GM10266 (cell line): Measurements from ENCODE around the gene CDC37.
"Not testable (repeated sequence)": the region's sequence is repeated elsewhere in the genome, so short reads cannot be mapped to it uniquely, and the experiment has no call there.

ENCODE experiments used
- DNase-seq: peaks from one replicate; pipeline ENCODE4 v3.0.0; 2012; ENCODE audit errors: extremely low spot score
- TF ChIP-seq, protein P1 (sequence below): IDR thresholded peaks from 2 replicates; pipeline ENCODE4 v1.5.1; 2012; ENCODE audit warnings: mild to moderate bottlenecking, low read depth; ENCODE audit not compliant: control insufficient read depth, insufficient read depth; ENCODE audit errors: missing control alignments

Gene CDC37

GRCh38 chr19:10378124-10378523, 25.2 kb downstream of the CDC37 start:
- DNase-seq, result no peak
- TF ChIP-seq, protein P1, sequence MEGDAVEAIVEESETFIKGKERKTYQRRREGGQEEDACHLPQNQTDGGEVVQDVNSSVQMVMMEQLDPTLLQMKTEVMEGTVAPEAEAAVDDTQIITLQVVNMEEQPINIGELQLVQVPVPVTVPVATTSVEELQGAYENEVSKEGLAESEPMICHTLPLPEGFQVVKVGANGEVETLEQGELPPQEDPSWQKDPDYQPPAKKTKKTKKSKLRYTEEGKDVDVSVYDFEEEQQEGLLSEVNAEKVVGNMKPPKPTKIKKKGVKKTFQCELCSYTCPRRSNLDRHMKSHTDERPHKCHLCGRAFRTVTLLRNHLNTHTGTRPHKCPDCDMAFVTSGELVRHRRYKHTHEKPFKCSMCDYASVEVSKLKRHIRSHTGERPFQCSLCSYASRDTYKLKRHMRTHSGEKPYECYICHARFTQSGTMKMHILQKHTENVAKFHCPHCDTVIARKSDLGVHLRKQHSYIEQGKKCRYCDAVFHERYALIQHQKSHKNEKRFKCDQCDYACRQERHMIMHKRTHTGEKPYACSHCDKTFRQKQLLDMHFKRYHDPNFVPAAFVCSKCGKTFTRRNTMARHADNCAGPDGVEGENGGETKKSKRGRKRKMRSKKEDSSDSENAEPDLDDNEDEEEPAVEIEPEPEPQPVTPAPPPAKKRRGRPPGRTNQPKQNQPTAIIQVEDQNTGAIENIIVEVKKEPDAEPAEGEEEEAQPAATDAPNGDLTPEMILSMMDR, result no peak

- DNase-seq, result not testable (repeated sequence)
Observed at GRCh38 chr19:10377140-10377640, 26.2 kb downstream of the CDC37 start.

GRCh38 chr19:10374931-10375330, 28.4 kb downstream of the CDC37 start:
- no peak for DNase-seq
- TF ChIP-seq, protein P1, result no peak

- TF ChIP-seq, protein P1, result no peak
- DNase-seq, result no peak
Observed at GRCh38 chr19:10372690-10373089, 30.7 kb downstream of the CDC37 start.

- DNase-seq, result no peak
Observed at GRCh38 chr19:10368101-10368803, 35.1 kb downstream of the CDC37 start.

GRCh38 chr19:10366950-10367512, 36.3 kb downstream of the CDC37 start:
- not testable (repeated sequence) for DNase-seq

More at GRCh38 chr19:10368101-10368803, 35.1 kb downstream of the CDC37 start:
- TF ChIP-seq, protein P1, result no peak

- no peak for DNase-seq
- TF ChIP-seq, protein P1, result no peak
Observed at GRCh38 chr19:10365518-10365917, 37.8 kb downstream of the CDC37 start.

- DNase-seq, result no peak
- TF ChIP-seq, protein P1, result no peak
Observed at GRCh38 chr19:10364644-10365043, 38.7 kb downstream of the CDC37 start.
